ENCODE data around the gene NFASC. TPM values are rescaled to one million over a fixed set of nuclear protein-coding genes. Genes with fewer than 3 reads are reported as not detected.

The NFASC gene
- total and polyA plus RNA-seq, 7 donors, result 0.46 to 105 (median 17.6) TPM

DNA sequence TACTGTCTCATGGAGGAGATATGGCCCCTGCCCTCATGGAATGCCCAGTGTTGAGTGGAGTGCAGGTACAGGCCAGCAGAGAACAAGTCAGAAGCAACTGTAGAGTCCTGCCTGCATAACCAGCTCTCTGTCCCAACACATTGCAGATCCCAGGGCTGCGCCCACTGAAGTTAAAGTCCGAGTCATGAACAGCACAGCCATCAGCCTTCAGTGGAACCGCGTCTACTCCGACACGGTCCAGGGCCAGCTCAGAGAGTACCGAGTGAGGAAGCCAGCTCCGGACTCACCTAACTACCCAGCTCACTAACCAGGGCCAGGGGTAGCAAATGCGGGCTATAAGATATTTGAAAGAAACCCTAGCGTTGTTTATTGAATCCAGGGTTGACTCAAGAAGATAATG is 113.2 kb downstream of the NFASC start:
- Histone ChIP-seq H3K4me3 (no peak overlapping the region), H3K27ac (no peak overlapping the region), H3K36me3 (peaks cover 3 to 65% (median 34%) of the 10 kb centered on the region in 4 donors), H3K27me3 (no peaks in the 10 kb centered on the region), H3K9me3 (no peaks in the 10 kb centered on the region), H3K4me1 (peaks cover 0 to 1% (median 0%) of the 10 kb centered on the region in 4 donors)
- no peak for DNase-seq
- intact Hi-C loops (cut with DNase I), result loop anchor here (10.0 kb wide), 1 partner anchor 161 kb away; no protein-coding TSS in a partner anchor
- WGBS, 2 donors, result 94 to 95% methylated on average over 10 of the region's 10 CpGs
- TF ChIP-seq POLR2AphosphoS5 (IDR thresholded peaks at IDR 0.05) (no peak), POLR2A (IDR thresholded peaks at IDR 0.05) (no peak), EP300 (IDR thresholded peaks at IDR 0.05) (no peak)
- TF ChIP-seq, protein P1, sequence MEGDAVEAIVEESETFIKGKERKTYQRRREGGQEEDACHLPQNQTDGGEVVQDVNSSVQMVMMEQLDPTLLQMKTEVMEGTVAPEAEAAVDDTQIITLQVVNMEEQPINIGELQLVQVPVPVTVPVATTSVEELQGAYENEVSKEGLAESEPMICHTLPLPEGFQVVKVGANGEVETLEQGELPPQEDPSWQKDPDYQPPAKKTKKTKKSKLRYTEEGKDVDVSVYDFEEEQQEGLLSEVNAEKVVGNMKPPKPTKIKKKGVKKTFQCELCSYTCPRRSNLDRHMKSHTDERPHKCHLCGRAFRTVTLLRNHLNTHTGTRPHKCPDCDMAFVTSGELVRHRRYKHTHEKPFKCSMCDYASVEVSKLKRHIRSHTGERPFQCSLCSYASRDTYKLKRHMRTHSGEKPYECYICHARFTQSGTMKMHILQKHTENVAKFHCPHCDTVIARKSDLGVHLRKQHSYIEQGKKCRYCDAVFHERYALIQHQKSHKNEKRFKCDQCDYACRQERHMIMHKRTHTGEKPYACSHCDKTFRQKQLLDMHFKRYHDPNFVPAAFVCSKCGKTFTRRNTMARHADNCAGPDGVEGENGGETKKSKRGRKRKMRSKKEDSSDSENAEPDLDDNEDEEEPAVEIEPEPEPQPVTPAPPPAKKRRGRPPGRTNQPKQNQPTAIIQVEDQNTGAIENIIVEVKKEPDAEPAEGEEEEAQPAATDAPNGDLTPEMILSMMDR (IDR thresholded peaks at IDR 0.05), result no peak

DNA sequence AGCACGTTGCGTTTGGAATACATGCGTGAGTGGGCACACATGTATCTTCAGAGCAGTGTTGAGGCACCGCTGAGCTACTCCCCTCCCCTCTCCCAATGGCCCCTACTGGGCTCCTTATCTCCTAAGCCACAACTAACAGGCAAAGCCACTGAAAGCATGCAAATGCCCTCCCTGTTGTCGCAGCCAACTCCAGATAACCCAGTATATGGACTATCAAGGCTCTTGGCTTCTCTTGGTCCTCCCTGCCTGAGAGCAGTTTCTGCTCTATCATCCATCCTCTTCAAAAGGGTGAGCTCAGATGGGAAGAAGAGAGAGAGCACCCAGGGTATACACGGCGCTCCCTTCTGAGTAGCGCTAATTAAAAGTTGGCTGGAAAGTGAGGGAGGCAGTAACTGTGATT is 113.8 kb downstream of the NFASC start:
- Histone ChIP-seq H3K36me3 (peaks cover 3 to 60% (median 33%) of the 10 kb centered on the region in 4 donors), H3K4me3 (no peak overlapping the region), H3K27me3 (no peaks in the 10 kb centered on the region), H3K9me3 (no peaks in the 10 kb centered on the region), H3K27ac (no peak overlapping the region), H3K4me1 (peaks cover 0 to 5% (median 0%) of the 10 kb centered on the region in 4 donors)
- TF ChIP-seq EP300 (IDR thresholded peaks at IDR 0.05), result no peak
- TF ChIP-seq, protein P1 (IDR thresholded peaks at IDR 0.05), result no peak
- no peak for TF ChIP-seq POLR2A (IDR thresholded peaks at IDR 0.05)
- TF ChIP-seq POLR2AphosphoS5 (IDR thresholded peaks at IDR 0.05), result no peak
- 85 to 88% methylated on average over 8 of the region's 8 CpGs for WGBS, 2 donors
- DNase-seq, result no peak
- intact Hi-C loops (cut with DNase I), result loop anchor here (10.0 kb wide), 1 partner anchor 160 kb away; no protein-coding TSS in a partner anchor

DNA sequence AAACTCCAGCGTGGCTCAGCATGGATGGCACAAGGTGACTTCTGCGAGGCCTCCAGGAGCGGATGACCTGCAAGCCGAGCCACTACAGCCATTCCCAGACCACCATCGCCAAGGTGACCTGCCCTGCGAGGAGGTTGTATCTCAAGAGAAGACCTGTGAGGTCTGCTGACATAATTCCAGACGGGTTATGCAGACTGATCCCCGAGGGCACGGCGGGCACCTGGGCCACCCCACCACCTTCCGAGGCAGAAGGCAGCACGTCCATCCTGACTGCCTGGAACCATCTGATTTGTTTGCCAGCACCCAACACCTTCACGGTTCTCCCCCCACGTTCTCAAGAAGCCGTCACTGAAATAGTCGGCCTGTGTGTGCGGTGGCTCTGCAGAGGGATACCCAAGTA is 115.5 kb downstream of the NFASC start:
- WGBS, 2 donors, result 81 to 88% methylated on average over 17 of the region's 17 CpGs
- TF ChIP-seq, protein P1 (IDR thresholded peaks at IDR 0.05), result no peak
- TF ChIP-seq EP300 (IDR thresholded peaks at IDR 0.05) (no peak), POLR2AphosphoS5 (IDR thresholded peaks at IDR 0.05) (no peak), POLR2A (IDR thresholded peaks at IDR 0.05) (no peak)
- H3K27me3 ChIP-seq, result no peaks in the 10 kb centered on the region
- no peak overlapping the region for H3K27ac ChIP-seq
- no peak for DNase-seq
- H3K4me1 ChIP-seq, result peaks cover 0 to 5% (median 0%) of the 10 kb centered on the region in 4 donors
- intact Hi-C loops (cut with DNase I), result loop anchor here (10.0 kb wide), 1 partner anchor 159 kb away; no protein-coding TSS in a partner anchor
- H3K4me3 ChIP-seq, result no peak overlapping the region
- H3K9me3 ChIP-seq, result no peaks in the 10 kb centered on the region
- H3K36me3 ChIP-seq, result peaks cover 3 to 61% (median 30%) of the 10 kb centered on the region in 4 donors

DNA sequence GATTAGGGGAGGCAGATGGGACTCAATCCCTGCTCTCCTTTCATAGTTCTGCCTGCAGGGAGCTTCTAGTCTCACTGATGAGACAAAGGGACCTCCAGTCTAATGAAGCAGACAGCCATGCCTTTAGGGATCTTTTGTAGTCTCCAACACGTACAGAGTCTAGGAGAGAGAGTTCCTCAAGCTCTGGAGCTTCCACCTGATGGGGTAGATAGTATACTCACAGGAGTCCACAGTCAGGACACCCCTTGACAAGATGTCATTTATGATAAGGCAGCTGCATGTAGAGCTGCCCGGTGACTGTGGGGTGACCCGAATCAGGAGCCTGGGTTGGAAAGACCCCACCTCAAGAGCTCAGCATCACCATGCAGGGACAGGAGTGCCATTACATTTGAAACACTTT is 117.0 kb downstream of the NFASC start:
- no peaks in the 10 kb centered on the region for H3K27me3 ChIP-seq
- intact Hi-C loops (cut with DNase I), result loop anchor here (10.0 kb wide), 1 partner anchor 157 kb away; no protein-coding TSS in a partner anchor
- H3K4me1 ChIP-seq, result peaks cover 0 to 5% (median 0%) of the 10 kb centered on the region in 4 donors
- no peak for DNase-seq
- peaks cover 0 to 64% (median 30%) of the 10 kb centered on the region in 4 donors for H3K36me3 ChIP-seq
- TF ChIP-seq POLR2AphosphoS5 (IDR thresholded peaks at IDR 0.05) (no peak), POLR2A (IDR thresholded peaks at IDR 0.05) (no peak), EP300 (IDR thresholded peaks at IDR 0.05) (no peak)
- TF ChIP-seq, protein P1 (IDR thresholded peaks at IDR 0.05), result no peak
- no peaks in the 10 kb centered on the region for H3K9me3 ChIP-seq
- 75 to 84% methylated on average over 3 of the region's 3 CpGs for WGBS, 2 donors
- no peak overlapping the region for H3K4me3 ChIP-seq
- H3K27ac ChIP-seq, result no peak overlapping the region

Data from sigmoid colon (tissue), 7 donors.